HepG2 (cell line): Measurements from ENCODE around the gene AKAP6. TPM values are rescaled to one million over a fixed set of nuclear protein-coding genes. Genes with fewer than 3 reads are reported as not detected.

Experiments used
- ATAC-seq: fragments of 200-7000 bp; cut with Tn5 transposase; 3 replicates; pipeline ENCODE4 v1.9.1; 2020; ENCODE audit warnings: mild to moderate bottlenecking, moderate library complexity
- BruUV-seq: library from RNA; stranded (reverse); fragments of 400-500 nt; replicated peaks from 2 replicates; lab custom pipeline; 2021; lab: Mats Ljungman, UMichigan
- CTCF ChIA-PET: fragments of 300-600 bp; formaldehyde crosslinking; extraction: SDS; loops from one replicate; lab custom pipeline; 2021; ENCODE audit warnings: low total read pairs, inconsistent platforms, low intra/inter-chr PET ratio; lab: Yijun Ruan, JAX
- POLR2A ChIA-PET: fragments of 350-600 bp; sonication (Branson Sonifier 250); formaldehyde crosslinking; loops from one replicate; lab custom pipeline; 2020; ENCODE audit warnings: antibody characterized with exemption, inconsistent platforms; lab: Yijun Ruan, JAX
- DNase-seq: peaks from one replicate; pipeline ENCODE4 v3.0.0-alpha.2; 2015; ENCODE audit warnings: low spot score
- FAIRE-seq: peaks from 3 replicates; lab custom pipeline; 2011; peaks lifted over from hg19 to GRCh38; lab: Jason Lieb, UNC
- H2AFZ ChIP-seq: one replicate; pipeline ENCODE4 v1.6.1; 2011; ENCODE audit warnings: low read length, inconsistent platforms
- H3K27ac ChIP-seq: fragments of 300-600 bp; 3 replicates; pipeline ENCODE4 v1.8.0; 2011; ENCODE audit warnings: mixed run types, mild to moderate bottlenecking, mixed read lengths, low read length, inconsistent platforms; ENCODE audit not compliant: insufficient read depth; ENCODE audit errors: extremely low read length
- H3K27me3 ChIP-seq, 2 experiments: fragments of 200-600 bp in 1 of 2; 2 replicates in 1 of 2; 3 replicates in 1 of 2; pipeline versions ENCODE4 v1.6.0 to v1.8.0; 2011; ENCODE audit warnings: low read length in 2 of 2, mild to moderate bottlenecking in 2 of 2, moderate library complexity in 2 of 2, inconsistent platforms in 1 of 2; ENCODE audit not compliant: insufficient read depth in 2 of 2, control insufficient read depth in 1 of 2
- H3K36me3 ChIP-seq, 2 experiments: fragments of 200-600 bp in 1 of 2; replicated peaks in 1 of 2; 2 replicates in 1 of 2; 3 replicates in 1 of 2; pipeline versions ENCODE4 v1.5.1 to v1.8.0; 2011; ENCODE audit warnings: low read length in 2 of 2, inconsistent platforms in 1 of 2; ENCODE audit not compliant: insufficient read depth in 2 of 2, control insufficient read depth in 1 of 2
- H3K4me1 ChIP-seq: 2 replicates; pipeline ENCODE4 v1.5.1; 2012; ENCODE audit warnings: low read length, inconsistent platforms; ENCODE audit not compliant: insufficient read depth
- H3K4me2 ChIP-seq: 2 replicates; pipeline ENCODE4 v1.6.0; 2011; ENCODE audit warnings: low read depth, low read length, inconsistent platforms
- H3K4me3 ChIP-seq, 3 experiments: fragments of 200-600 bp in 1 of 3; sonication (generic), shearing (Covaris generic) in 1 of 3; replicated peaks in 1 of 3; 2 replicates each; pipeline ENCODE4 v1.5.1; 2011 to 2016; ENCODE audit warnings: low read length in 3 of 3, inconsistent platforms in 2 of 3, low read depth in 2 of 3, mild to moderate bottlenecking in 2 of 3, control low read depth in 1 of 3, mixed read lengths in 1 of 3; ENCODE audit not compliant: insufficient read depth in 1 of 3
- H3K79me2 ChIP-seq: one replicate; pipeline ENCODE4 v1.6.1; 2011; ENCODE audit warnings: low read length, inconsistent platforms; ENCODE audit not compliant: insufficient read depth
- H3K9ac ChIP-seq: 2 replicates; pipeline ENCODE4 v1.6.0; 2011; ENCODE audit warnings: mild to moderate bottlenecking, low read depth, low read length, inconsistent platforms; ENCODE audit not compliant: insufficient read depth
- H3K9me3 ChIP-seq: 2 replicates; pipeline ENCODE4 v1.5.1; 2012; ENCODE audit warnings: mild to moderate bottlenecking, low read length
- H4K20me1 ChIP-seq: 2 replicates; pipeline ENCODE4 v1.6.0; 2011; ENCODE audit warnings: inconsistent platforms, mild to moderate bottlenecking, low read length, moderate library complexity; ENCODE audit not compliant: insufficient read depth
- BHLHE40 ChIP-seq: IDR thresholded peaks from 2 replicates; pipeline ENCODE4 v1.6.1; 2011; ENCODE audit warnings: low read length, improper control_type of control experiment
- CBX5 ChIP-seq: sonication (generic); formaldehyde crosslinking; IDR thresholded peaks from 2 replicates; pipeline ENCODE4 v1.4.0; 2020; ENCODE audit warnings: missing genetic modification reagents, borderline replicate concordance
- CERS6 ChIP-seq: sonication (generic); formaldehyde crosslinking; IDR thresholded peaks from 2 replicates; pipeline ENCODE4 v1.5.0; 2020; ENCODE audit warnings: missing genetic modification reagents
- DNMT1 ChIP-seq: sonication (generic); formaldehyde crosslinking; IDR thresholded peaks from 2 replicates; pipeline ENCODE4 v1.5.1; 2020; ENCODE audit warnings: mild to moderate bottlenecking, missing genetic modification reagents
- FUBP1 ChIP-seq: sonication (generic); formaldehyde crosslinking; IDR thresholded peaks from 2 replicates; pipeline ENCODE4 v1.5.1; 2020; ENCODE audit warnings: missing genetic modification reagents, mild to moderate bottlenecking, borderline replicate concordance
- HHEX ChIP-seq: IDR thresholded peaks from 2 replicates; pipeline ENCODE4 v1.6.1; 2016; ENCODE audit warnings: control low read depth
- HOMEZ ChIP-seq: IDR thresholded peaks from 2 replicates; pipeline ENCODE4 v1.6.1; 2016; ENCODE audit warnings: low read depth
- HOXA3 ChIP-seq: sonication (generic); formaldehyde crosslinking; IDR thresholded peaks from 2 replicates; pipeline ENCODE4 v1.5.0; 2020; ENCODE audit warnings: missing genetic modification reagents
- ISL2 ChIP-seq: sonication (generic); formaldehyde crosslinking; IDR thresholded peaks from 2 replicates; pipeline ENCODE4 v1.5.0; 2020; ENCODE audit warnings: missing genetic modification reagents
- MED8 ChIP-seq: sonication (generic); formaldehyde crosslinking; IDR thresholded peaks from 2 replicates; pipeline ENCODE4 v1.8.1; 2023; ENCODE audit warnings: mild to moderate bottlenecking, missing genetic modification reagents; ENCODE audit not compliant: insufficient replicate concordance
- NFRKB ChIP-seq: fragments of 450-650 bp; IDR thresholded peaks from 2 replicates; pipeline ENCODE4 v1.6.1; 2017
- PHF8 ChIP-seq: sonication (generic); formaldehyde crosslinking; IDR thresholded peaks from 2 replicates; pipeline ENCODE4 v1.5.0; 2020; ENCODE audit warnings: missing genetic modification reagents
- PITX1 ChIP-seq: sonication (generic); formaldehyde crosslinking; IDR thresholded peaks from 2 replicates; pipeline ENCODE4 v1.5.1; 2020; ENCODE audit warnings: mild to moderate bottlenecking, missing genetic modification reagents
- TARDBP ChIP-seq: sonication (generic); formaldehyde crosslinking; IDR thresholded peaks from 2 replicates; pipeline ENCODE4 v1.8.0; 2022; ENCODE audit warnings: mild to moderate bottlenecking, missing genetic modification reagents
- ZBTB7A ChIP-seq: sonication (generic); formaldehyde crosslinking; IDR thresholded peaks from 2 replicates; pipeline ENCODE4 v1.8.0; 2022; ENCODE audit warnings: mild to moderate bottlenecking, missing genetic modification reagents
- ZKSCAN8 ChIP-seq: IDR thresholded peaks from 2 replicates; pipeline ENCODE4 v1.6.1; 2016; ENCODE audit warnings: borderline replicate concordance, missing genetic modification reagents, missing compliant biosample characterization
- ZNF280B ChIP-seq: sonication (generic); formaldehyde crosslinking; IDR thresholded peaks from 2 replicates; pipeline ENCODE4 v1.5.0; 2020; ENCODE audit warnings: missing genetic modification reagents, mild to moderate bottlenecking, borderline replicate concordance
- ZNF572 ChIP-seq: sonication (generic); formaldehyde crosslinking; IDR thresholded peaks from 2 replicates; pipeline ENCODE4 v1.5.1; 2020; ENCODE audit warnings: mild to moderate bottlenecking, missing genetic modification reagents
- WGBS: methylation state at CpG from one replicate; pipeline ENCODE4 v1.1.6; 2017; ENCODE audit warnings: low lambda C conversion rate; 5-methylcytosine and 5-hydroxymethylcytosine counted together
- in situ Hi-C: cut with HindIII; loops from 2 replicates; pipeline ENCODE4 v1.10.0; 2017; ENCODE audit warnings: low pct_unique_long_range_greater_than_20kb; ENCODE audit not compliant: extremely low pct_ligation_motif_present
- intact Hi-C: fragments of 100-400 bp; cut with micrococcal nuclease; formaldehyde crosslinking; loops from one replicate; pipeline ENCODE4 v1.10.0; 2022; ENCODE audit not compliant: unreplicated experiment
- polyA plus RNA-seq, 8 experiments: library from polyadenylated mRNA; depleted of rRNA in 3 of 8; stranded (reverse) in 7 of 8; unstranded in 1 of 8; fragments of >200 nt; fragmentation: Illumina TruSeq in 4 of 8; extraction: Trizol in 4 of 8; gene quantifications; 2 replicates each; pipeline versions ENCODE4 v1.2.1 to v1.2.3, GENCODE V29; 2011 to 2016; ENCODE audit warnings: low read depth in 4 of 8, missing spikeins in 1 of 8, mixed read lengths in 1 of 8; ENCODE audit not compliant: insufficient read depth in 1 of 8
- total RNA-seq, 5 experiments: library from RNA; depleted of rRNA; stranded (reverse); fragments of >200 nt; fragmentation: Illumina TruSeq; extraction: Trizol; gene quantifications; 2 replicates each; pipeline ENCODE4 v1.2.3, GENCODE V29; 2016; ENCODE audit warnings: low read depth in 1 of 5

AKAP6 gene
- total and polyA plus RNA-seq, 2 of the 13 experiments (the other 11 are each of a cell fraction or from before 2014, with no cell fraction given), result 1.4 TPM

GRCh38 chr14:32601069-32601468, 272.0 kb downstream of the AKAP6 start (continued):
- TF ChIP-seq DNMT1 (CRISPR knock-in tag) (no peak), BHLHE40 (no peak)
- TF ChIP-seq, all 625 proteins: peak for 0

GRCh38 chr14:32601906-32602305, 272.8 kb downstream of the AKAP6 start:
- Histone ChIP-seq H3K4me1 (no peaks in the 10 kb centered on the region), H3K4me2 (no peak overlapping the region), H3K27me3 (no peaks in the 10 kb centered on the region), H2AFZ (no peak overlapping the region), H3K4me3 (no peak overlapping the region), H3K9ac (no peak overlapping the region), H3K9me3 (no peaks in the 10 kb centered on the region), H4K20me1 (no peaks in the 10 kb centered on the region), H3K36me3 (no peaks in the 10 kb centered on the region), H3K79me2 (no peaks in the 10 kb centered on the region), H3K27ac (no peak overlapping the region)
- TF ChIP-seq ISL2 (CRISPR knock-in tag), result no peak
- TF ChIP-seq ZBTB7A (CRISPR knock-in tag), result no peak
- TF ChIP-seq PITX1 (CRISPR knock-in tag), result no peak
- no peak for TF ChIP-seq HOMEZ
- no peak for TF ChIP-seq PHF8
- TF ChIP-seq CBX5, result no peak
- no peak for TF ChIP-seq FUBP1 (CRISPR knock-in tag)
- no peak for TF ChIP-seq ZKSCAN8 (CRISPR knock-in tag)
- TF ChIP-seq CERS6, result no peak
- TF ChIP-seq MED8 (CRISPR knock-in tag), result no peak
- TF ChIP-seq ZNF572 (CRISPR knock-in tag), result no peak
- no peak for TF ChIP-seq ZNF280B (CRISPR knock-in tag)
- TF ChIP-seq HHEX (CRISPR knock-in tag), result no peak
- TF ChIP-seq TARDBP (CRISPR knock-in tag), result no peak
- TF ChIP-seq HOXA3 (CRISPR knock-in tag), result no peak
- no peak for TF ChIP-seq NFRKB
- intact Hi-C loops (no loop called here), in situ Hi-C loops (no loop called here)
- ChIA-PET CTCF (no interaction called here), POLR2A (no interaction called here)
- DNase-seq (no peak), ATAC-seq (no peak), FAIRE-seq (no peak)
- WGBS, result 3% methylated on average over 3 of the region's 3 CpGs
- no TSS peak for BruUV-seq
